SK-N-MC (cell line): ENCODE data around the gene SLC7A10.

ENCODE experiments used
- EZH2 ChIP-seq: fragments of 200-600 bp; sonication (generic); IDR thresholded peaks from one replicate; pipeline ENCODE4 v1.6.1; 2017; ENCODE audit warnings: antibody characterized with exemption
- POLR2AphosphoS5 ChIP-seq: IDR thresholded peaks from 2 replicates; pipeline ENCODE4 v1.6.1; 2012; ENCODE audit warnings: mild to moderate bottlenecking, low read depth, low read length, borderline replicate concordance

DNA sequence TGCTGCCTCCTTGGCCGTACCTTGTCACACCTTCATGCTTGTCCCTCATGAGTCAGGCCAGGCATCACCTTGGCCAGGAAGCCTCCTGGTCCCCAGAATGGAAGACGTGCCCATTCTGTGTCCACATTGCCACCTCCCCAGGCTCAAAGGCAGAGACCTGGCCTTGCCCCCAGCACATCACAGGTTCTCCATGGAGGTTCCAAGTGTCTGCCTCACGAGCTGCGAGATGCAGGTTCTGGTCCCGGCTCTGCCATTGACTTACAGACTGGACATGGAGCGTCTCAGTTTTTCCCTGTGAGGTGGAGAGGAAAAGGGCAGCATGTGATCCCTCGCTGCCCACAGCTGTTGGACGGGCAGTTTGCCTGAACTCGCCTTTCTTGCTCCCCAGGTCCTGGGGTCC is 9.1 kb upstream of the SLC7A10 start:
- no peak for TF ChIP-seq POLR2AphosphoS5
- TF ChIP-seq EZH2: no peak
